GM18499 (cell line): ENCODE measurements around the gene DNAH2.

Experiments used
- ATAC-seq: cut with Tn5 transposase; IDR thresholded peaks from one replicate; pipeline ENCODE4 v1.9.1; 2021; ENCODE audit warnings: moderate number of reproducible peaks; ENCODE audit not compliant: insufficient read depth, unreplicated experiment

DNAH2 gene

DNA sequence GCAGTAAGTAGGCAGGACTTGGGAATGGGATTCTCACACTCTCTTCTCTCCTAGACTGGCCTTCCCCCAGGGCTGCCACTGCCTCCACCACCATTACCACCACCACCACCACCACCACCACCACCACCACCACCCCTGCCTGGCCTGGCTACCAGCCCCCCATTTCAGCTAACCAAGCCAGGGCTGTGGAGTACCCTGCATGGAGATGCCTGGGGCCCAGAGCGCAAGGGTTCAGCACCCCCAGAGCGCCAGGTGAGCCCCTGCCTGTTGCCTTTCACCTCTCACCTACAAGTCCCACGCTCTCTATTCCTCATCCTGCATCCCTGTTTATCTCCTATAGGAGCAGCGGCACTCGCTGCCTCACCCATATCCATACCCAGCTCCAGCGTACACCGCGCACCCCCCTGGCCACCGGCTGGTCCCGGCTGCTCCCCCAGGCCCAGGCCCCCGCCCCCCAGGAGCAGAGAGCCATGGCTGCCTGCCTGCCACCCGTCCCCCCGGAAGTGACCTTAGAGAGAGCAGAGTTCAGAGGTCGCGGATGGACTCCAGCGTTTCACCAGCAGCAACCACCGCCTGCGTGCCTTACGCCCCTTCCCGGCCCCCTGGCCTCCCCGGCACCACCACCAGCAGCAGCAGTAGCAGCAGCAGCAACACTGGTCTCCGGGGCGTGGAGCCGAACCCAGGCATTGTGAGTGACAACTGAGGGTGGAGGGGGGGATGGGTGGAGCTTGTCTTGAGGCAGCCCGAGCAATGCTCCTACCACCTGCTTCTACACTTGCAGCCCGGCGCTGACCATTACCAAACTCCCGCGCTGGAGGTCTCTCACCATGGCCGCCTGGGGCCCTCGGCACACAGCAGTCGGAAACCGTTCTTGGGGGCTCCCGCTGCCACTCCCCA lies 129.5 kb downstream of the DNAH2 start:
- no peak for ATAC-seq

DNA sequence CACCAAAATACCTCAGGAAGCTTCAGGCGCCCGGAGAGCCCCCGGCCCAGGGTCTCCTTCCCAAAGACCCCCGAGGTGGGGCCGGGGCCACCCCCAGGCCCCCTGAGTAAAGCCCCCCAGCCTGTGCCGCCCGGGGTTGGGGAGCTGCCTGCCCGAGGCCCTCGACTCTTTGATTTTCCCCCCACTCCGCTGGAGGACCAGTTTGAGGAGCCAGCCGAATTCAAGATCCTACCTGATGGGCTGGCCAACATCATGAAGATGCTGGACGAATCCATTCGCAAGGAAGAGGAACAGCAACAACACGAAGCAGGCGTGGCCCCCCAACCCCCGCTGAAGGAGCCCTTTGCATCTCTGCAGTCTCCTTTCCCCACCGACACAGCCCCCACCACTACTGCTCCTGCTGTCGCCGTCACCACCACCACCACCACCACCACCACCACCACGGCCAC lies 130.6 kb downstream of the DNAH2 start:
- ATAC-seq, result no peak

DNA sequence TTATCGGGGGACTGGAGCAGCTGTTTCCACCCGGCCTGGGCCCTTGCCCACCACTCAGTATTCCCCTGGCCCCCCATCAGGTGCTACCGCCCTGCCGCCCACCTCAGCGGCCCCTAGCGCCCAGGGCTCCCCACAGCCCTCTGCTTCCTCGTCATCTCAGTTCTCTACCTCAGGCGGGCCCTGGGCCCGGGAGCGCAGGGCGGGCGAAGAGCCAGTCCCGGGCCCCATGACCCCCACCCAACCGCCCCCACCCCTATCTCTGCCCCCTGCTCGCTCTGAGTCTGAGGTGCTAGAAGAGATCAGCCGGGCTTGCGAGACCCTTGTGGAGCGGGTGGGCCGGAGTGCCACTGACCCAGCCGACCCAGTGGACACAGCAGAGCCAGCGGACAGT lies 131.2 kb downstream of the DNAH2 start:
- ATAC-seq, result no peak

DNA sequence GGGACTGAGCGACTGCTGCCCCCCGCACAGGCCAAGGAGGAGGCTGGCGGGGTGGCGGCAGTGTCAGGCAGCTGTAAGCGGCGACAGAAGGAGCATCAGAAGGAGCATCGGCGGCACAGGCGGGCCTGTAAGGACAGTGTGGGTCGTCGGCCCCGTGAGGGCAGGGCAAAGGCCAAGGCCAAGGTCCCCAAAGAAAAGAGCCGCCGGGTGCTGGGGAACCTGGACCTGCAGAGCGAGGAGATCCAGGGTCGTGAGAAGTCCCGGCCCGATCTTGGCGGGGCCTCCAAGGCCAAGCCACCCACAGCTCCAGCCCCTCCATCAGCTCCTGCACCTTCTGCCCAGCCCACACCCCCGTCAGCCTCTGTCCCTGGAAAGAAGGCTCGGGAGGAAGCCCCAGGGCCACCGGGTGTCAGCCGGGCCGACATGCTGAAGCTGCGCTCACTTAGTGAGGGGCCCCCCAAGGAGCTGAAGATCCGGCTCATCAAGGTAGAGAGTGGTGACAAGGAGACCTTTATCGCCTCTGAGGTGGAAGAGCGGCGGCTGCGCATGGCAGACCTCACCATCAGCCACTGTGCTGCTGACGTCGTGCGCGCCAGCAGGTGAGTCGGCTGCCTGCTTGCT lies 131.7 kb downstream of the DNAH2 start:
- ATAC-seq, result no peak

DNA sequence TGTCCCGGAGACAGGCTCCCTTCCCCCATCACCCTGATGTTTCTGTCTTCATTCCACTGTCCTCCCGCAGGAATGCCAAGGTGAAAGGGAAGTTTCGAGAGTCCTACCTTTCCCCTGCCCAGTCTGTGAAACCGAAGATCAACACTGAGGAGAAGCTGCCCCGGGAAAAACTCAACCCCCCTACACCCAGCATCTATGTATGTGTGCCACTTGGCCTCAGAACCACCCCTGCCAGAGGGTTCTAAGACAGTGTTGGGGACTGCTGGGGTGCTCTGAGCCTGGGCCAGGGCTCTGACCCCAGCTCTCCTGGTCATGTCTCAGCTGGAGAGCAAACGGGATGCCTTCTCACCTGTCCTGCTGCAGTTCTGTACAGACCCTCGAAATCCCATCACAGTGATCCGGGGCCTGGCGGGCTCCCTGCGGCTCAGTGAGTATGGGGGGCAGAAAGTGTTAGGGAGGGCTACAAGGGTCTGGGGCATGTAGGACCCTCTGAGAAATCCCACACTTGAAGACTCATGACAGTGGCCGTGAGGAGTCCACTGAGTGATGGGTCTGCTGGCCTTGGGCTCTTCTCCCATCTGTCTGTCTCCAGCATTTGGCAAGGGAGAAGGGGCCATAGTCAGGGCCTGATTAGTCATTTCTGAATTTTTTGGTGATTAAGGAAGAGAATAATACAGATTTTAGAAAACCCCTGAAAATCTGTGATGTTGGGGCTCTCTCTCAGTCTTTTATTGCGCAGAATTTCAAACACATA lies 132.4 kb downstream of the DNAH2 start:
- ATAC-seq, result no peak

DNA sequence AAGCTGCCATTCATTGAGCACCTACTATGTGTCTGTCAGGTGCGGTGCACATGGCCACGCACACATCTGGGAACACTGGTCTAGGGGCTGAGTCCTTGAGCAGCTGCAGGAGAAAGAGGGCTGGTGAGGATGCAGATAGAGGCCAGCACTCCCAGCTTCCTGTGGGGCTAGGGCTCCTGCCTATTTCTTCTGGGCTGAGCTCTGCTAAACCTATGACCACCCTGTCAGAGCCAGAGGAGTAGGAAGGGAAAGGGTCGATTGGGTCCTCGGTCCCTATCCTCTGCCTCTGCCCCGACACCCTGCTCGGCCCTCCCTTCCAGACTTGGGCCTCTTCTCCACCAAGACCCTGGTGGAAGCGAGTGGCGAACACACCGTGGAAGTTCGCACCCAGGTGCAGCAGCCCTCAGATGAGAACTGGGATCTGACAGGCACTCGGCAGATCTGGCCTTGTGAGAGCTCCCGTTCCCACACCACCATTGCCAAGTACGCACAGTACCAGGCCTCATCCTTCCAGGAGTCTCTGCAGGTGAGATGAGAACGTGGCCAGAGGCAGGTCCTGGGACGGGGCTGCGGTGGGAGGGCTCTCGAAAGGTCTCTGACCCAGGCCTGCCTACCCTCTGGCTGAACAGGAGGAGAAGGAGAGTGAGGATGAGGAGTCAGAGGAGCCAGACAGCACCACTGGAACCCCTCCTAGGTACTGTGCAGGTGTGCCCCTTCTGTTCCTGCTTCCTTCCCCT lies 133.3 kb downstream of the DNAH2 start:
- ATAC-seq, result no peak

DNA sequence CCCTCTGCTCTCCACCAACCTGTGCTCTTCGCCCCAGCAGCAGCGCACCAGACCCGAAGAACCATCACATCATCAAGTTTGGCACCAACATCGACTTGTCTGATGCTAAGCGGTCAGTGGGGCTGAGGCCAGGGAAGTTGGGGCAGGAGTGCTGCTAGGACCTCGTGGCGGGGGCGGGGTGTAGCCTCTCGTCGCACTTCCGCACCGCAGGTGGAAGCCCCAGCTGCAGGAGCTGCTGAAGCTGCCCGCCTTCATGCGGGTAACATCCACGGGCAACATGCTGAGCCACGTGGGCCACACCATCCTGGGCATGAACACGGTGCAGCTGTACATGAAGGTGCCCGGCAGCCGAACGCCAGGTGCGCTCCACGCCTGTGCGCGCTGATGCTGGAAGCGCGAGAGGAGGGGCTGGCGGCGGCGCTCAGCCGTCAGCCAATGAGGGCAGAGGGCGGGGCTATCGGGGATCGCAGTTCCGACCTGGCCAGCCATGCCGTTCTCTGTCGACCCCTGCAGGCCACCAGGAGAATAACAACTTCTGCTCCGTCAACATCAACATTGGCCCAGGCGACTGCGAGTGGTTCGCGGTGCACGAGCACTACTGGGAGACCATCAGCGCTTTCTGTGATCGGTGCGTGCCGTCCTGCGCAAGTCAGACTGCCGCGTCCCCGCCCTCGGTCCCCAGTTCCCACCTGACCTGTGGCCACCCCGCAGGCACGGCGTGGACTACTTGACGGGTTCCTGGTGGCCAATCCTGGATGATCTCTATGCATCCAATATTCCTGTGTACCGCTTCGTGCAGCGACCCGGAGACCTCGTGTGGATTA lies 134.1 kb downstream of the DNAH2 start:
- peak; percentile 63 for ATAC-seq

DNA sequence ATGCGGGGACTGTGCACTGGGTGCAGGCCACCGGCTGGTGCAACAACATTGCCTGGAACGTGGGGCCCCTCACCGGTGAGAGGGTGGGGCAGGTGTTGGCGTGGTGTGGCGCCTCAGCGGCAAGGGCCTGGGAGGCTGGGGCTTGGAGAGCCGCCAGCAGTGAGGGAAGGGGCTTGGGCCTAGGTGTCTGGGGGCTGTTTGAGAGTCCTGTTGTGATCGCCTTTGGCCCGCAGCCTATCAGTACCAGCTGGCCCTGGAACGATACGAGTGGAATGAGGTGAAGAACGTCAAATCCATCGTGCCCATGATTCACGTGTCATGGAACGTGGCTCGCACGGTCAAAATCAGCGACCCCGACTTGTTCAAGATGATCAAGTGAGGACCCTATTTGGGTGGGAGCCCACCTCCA lies 134.7 kb downstream of the DNAH2 start:
- ATAC-seq, result no peak

DNA sequence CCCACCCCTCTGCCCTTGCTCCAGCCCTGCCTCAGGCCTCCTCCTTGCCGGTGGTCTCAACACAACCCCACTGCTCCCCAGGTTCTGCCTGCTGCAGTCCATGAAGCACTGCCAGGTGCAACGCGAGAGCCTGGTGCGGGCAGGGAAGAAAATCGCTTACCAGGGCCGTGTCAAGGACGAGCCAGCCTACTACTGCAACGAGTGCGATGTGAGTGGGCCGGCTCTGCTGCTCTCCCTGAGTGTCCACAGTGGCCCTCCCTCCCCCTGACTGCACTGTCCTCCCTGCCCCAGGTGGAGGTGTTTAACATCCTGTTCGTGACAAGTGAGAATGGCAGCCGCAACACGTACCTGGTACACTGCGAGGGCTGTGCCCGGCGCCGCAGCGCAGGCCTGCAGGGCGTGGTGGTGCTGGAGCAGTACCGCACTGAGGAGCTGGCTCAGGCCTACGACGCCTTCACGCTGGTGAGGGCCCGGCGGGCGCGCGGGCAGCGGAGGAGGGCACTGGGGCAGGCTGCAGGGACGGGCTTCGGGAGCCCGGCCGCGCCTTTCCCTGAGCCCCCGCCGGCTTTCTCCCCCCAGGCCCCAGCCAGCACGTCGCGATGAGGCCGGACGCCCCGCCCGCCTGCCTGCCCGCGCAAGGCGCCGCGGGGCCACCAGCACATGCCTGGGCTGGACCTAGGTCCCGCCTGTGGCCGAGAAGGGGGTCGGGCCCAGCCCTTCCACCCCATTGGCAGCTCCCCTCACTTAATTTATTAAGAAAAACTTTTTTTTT lies 135.6 kb downstream of the DNAH2 start:
- no peak for ATAC-seq

DNA sequence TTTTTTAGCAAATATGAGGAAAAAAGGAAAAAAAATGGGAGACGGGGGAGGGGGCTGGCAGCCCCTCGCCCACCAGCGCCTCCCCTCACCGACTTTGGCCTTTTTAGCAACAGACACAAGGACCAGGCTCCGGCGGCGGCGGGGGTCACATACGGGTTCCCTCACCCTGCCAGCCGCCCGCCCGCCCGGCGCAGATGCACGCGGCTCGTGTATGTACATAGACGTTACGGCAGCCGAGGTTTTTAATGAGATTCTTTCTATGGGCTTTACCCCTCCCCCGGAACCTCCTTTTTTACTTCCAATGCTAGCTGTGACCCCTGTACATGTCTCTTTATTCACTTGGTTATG lies 136.1 kb downstream of the DNAH2 start:
- no peak for ATAC-seq

DNA sequence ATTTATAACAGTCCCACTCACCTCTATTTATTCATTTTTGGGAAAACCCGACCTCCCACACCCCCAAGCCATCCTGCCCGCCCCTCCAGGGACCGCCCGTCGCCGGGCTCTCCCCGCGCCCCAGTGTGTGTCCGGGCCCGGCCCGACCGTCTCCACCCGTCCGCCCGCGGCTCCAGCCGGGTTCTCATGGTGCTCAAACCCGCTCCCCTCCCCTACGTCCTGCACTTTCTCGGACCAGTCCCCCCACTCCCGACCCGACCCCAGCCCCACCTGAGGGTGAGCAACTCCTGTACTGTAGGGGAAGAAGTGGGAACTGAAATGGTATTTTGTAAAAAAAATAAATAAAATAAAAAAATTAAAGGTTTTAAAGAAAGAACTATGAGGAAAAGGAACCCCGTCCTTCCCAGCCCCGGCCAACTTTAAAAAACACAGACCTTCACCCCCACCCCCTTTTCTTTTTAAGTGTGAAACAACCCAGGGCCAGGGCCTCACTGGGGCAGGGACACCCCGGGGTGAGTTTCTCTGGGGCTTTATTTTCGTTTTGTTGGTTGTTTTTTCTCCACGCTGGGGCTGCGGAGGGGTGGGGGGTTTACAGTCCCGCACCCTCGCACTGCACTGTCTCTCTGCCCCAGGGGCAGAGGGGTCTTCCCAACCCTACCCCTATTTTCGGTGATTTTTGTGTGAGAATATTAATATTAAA lies 136.7 kb downstream of the DNAH2 start:
- ATAC-seq, result no peak

DNA sequence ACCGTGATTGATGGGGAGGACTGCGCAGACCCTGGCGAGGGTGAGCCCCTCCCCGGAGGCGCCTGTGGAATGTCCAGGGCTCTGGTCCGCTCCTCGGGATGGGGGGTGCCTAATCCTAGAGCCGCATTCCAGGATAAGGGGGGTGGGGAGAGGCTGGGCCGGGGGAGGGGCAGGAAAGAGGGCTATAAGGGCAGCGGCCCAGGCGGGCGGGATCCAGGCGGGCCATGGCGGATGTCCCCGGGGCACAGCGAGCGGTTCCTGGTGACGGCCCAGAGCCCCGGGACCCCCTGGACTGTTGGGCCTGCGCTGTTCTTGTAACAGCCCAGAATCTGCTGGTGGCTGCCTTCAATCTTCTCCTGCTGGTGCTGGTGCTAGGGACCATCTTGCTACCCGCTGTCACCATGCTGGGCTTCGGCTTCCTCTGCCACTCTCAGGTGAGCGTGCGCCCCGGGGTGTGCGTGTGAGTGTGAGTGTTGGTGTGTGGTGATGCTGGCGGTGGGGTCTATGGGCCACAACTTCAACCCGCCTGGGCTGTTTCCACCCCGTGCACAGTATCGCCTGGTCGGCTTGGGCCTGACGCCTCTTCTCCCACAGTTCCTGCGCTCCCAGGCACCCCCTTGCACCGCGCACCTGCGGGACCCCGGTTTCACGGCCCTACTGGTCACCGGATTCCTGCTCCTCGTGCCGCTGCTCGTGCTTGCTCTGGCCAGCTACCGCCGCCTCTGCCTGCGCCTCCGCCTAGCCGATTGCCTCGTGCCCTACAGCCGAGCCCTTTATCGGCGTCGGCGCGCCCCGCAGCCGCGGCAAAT lies 137.5 kb downstream of the DNAH2 start, which contains the start of gene TMEM88:
TMEM88 (plus strand) TSS at position 216 of the 809 bp plus-strand sequence; CDS start at position 225, 9 bp downstream.
- no peak for ATAC-seq

DNA sequence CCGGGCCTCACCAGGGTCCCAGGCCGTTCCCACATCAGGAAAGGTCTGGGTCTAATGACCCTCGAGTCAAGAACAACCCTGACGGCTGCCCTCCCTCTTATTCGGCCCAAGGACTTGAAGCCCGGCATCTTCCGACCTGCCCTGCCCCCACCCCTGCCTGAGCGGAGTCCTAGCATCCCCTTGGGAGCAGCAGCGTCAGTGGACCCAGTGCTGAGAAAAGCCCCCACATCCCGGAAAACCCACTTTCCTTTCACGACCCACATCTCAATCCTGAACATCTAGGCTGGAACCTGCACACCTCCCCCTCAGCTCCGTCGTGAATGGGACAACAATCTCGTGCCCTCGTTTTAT lies 138.1 kb downstream of the DNAH2 start:
- ATAC-seq, result no peak

DNA sequence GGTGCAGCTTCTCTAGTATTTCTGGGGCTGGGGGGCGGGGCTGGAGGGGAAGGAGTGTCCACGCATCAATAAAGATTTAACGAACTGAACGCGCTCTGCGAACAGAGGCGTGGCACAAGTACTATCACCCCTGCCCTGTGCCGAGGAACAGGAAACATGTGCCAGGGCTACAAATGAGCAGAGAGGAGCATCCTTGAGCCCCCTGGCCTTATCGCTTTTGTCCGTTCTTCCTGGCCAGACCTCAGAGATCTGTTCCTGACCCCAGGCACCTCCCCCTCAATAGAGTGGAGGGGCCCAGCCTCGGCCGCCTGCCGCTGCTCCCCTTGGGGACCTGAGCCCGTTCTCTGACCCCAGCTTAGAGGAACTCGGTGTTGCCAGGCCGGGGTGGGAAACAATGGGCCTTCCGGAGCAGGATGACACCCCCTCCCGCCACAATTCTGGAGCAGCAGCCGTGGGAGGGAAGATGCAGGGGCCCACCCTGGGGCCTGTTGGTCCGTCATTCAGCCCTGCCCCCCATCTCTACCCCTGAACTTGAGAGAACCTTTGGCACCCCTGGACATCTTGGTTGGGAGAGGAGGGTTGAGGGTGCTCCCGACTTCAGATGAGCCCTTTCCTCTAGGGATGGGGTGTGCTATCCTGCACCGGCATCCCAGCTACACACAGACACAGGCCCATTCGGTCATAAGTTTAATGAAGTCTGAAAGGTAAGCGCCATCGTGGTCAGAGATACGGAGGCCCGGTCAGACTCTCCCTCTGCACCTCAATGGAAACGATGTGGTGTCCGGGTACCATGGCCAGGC lies 138.7 kb downstream of the DNAH2 start:
- ATAC-seq, result no peak

DNA sequence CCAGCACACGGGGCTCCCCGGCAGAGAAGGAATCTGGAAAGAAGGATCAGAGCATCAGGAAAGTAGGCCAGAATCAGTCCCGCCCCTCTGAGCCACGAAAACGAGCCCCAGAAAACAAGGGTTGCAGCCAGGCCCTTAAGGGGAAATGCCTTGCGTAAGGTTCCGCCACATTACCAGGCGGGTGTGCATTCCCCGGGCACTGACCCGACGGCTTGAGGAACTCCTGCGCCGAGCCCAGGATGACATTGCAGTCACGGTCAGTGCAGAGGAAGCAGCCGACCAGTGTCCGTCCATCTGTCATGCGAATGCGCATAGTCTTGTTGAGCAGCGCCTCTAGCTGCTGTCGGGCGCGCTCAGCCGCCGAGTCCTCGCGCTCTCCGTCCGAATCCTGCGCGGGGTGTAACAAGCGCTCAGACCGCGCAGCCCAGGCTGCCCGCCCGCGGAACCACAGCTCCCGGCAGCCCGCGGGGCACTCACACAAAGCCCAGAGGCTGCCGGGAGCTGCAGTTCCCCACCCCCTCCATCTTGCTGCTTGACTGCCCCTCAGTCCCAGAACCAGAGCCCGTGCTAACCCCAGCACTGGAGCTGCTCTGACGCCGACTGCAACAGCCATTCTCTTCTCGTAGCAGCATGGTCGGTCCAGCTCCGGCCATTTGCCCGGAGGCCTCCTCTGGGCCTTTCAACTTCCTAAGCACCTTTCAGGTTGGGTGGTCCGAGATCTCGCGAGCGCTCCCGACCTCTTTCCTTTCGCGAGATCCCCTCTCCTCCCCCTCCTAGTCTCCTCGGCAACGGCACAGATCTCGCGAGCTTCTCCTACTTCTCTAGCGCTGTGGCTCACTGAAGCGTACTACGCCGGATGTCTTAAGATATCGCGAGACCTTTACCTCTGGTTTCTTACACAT lies 139.5 kb downstream of the DNAH2 start, which contains the start of gene NAA38:
NAA38 (minus strand) TSS at position 749 of the 902 bp plus-strand sequence; CDS start at position 653, 96 bp downstream.
- peak; percentile 52 for ATAC-seq
